GM12873 (cell line): Measurements from ENCODE around the gene PPIL4.

Source experiments
- CTCF ChIP-seq: IDR thresholded peaks from 2 replicates; pipeline ENCODE4 v1.5.1; 2012; ENCODE audit warnings: low read depth, mild to moderate bottlenecking, moderate library complexity, low read length, control low read depth; ENCODE audit not compliant: insufficient read depth; ENCODE audit errors: missing control alignments

Gene PPIL4

GRCh38 chr6:149558029-149558428 is 12.2 kb upstream of the PPIL4 start:
- no peak for TF ChIP-seq CTCF

GRCh38 chr6:149551920-149552319 is 6.1 kb upstream of the PPIL4 start:
- no peak for TF ChIP-seq CTCF

- TF ChIP-seq CTCF, result no peak
Measured at GRCh38 chr6:149545258-149545753, 537 bp downstream of the PPIL4 start.

- no peak for TF ChIP-seq CTCF
Measured at GRCh38 chr6:149544646-149545257, 1.1 kb downstream of the PPIL4 start.

- no peak for TF ChIP-seq CTCF
Measured at GRCh38 chr6:149541139-149541538, 4.7 kb downstream of the PPIL4 start.

- TF ChIP-seq CTCF, result no peak
Measured at GRCh38 chr6:149534742-149535141, 11.1 kb downstream of the PPIL4 start.

GRCh38 chr6:149529650-149530049 is 16.2 kb downstream of the PPIL4 start:
- no peak for TF ChIP-seq CTCF

- TF ChIP-seq CTCF, result no peak
Measured at GRCh38 chr6:149515494-149515893, 30.3 kb downstream of the PPIL4 start.
